ENCODE measurements around the gene TSPEAR.
"Not testable (repeated sequence)": the region's sequence is repeated elsewhere in the genome, so short reads cannot be mapped to it uniquely, and the experiment has no call there.

The TSPEAR gene

GRCh38 chr21:44701541-44701940 lies 9.8 kb downstream of the TSPEAR start:
- ATAC-seq: no peak

DNA sequence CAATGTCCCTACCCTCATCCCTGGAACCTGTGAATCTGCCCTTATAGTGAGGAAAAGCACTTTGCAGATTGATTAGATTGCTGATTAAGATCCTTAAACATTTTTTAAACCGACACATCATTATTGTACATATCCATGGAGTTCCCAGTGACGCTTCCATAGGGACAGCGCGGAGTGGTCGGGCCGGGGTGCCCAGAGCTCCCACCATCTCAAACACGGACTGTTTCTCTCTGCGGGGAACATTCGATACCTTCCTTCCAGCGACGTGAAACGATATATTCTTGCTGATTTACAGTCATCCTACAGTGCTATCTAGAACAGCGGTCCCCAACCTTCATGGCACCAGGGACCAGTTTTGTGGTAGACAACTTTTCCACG lies 10.4 kb downstream of the TSPEAR start:
- no peak for ATAC-seq

- ATAC-seq: no peak
These were observed 11.0 kb downstream of the TSPEAR start for GRCh38 chr21:44700101-44701022.

DNA sequence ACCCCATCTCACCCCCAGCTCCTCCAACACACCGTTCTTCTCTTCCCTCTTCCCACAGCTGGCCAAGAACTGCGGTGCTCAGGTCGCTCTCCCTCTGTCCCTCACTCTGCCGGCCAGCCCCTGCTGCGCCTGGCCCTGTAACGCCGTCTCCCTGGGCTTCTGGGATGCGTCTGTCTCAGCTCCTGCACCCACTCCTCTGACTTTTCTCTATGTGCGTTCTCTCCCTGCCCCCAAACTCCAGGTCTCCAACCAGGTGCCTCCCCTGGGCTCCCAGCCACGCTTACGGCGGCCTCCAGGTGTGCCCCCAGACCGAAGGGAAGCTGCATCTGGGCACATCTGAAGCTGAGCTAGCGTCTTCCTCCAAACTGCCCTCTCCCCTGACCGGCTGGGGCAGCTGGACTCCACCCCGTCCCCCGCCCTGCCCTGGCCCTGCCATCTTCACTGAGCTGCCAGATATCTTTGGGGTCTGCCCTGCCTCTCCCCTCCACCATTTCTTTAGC lies 11.8 kb downstream of the TSPEAR start:
- no peak for ATAC-seq

DNA sequence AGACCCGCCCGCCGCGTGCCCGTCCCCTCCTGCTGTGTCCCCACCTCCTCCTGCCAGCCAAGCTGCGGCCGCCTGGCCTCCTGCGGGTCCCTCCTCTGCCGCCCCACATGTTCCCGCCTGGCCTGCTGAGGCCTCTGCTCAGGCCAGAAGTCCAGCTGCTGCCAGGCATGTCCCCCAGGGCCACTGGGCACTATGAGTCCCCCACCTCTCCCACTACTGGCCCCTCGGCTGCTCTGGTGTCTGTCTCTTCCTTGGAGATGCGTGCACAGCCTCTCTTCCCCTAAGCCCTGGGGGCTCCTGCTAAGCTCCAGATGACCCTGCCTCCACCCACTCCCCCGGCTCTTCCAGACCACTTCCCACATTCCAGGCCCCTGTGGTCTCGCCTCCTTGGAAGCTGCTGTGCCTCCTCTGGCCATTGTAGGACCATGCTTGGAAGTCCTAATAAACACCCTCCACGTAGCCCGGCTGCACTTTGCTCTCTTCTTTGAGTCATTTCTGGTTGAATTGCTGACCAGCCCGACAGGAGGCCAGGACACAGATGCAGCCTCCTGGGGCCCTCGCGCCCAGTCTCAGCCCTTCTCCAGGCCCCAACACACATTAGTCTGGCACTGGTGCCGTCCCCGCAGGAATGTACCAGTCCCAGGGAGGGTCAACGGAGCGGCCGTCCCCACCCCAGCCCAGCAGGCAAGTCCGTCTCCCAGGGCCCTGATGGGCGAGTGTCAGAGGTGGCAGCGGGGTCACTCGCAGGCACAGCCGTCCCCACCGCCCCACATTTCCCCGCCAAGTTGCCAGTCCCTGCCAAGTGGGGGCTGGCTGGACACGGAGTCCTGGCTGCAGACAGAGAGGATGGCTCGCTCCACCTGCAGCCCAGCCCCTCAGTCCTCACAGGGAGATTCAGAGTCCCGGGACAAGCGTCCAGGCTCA lies 13.3 kb downstream of the TSPEAR start:
- no peak for ATAC-seq

- ATAC-seq: not testable (repeated sequence)
These were observed 14.1 kb downstream of the TSPEAR start, which contains the start of gene KRTAP10-12 for GRCh38 chr21:44697172-44697810. KRTAP10-12 (plus strand) TSS chr21:44697172; CDS start chr21:44697202, 30 bp downstream.

DNA sequence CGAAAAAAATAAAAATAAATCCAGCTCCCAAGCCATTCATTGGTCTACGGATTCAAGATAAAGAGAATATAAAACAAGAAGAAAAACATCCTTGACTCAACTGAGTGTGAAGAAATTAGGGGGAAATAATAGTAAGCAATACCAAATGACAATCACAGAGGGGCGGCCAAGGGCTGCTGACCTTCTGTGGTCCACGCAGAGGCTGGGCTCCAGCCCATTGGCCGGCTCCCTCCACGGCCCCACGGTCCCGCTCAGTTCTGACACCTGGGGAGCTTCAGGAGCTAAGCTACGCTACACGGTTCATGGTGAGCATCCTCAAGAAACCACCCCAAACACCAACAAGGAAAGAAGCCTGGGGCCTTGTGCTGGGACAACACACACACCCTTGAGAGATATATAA lies 14.8 kb downstream of the TSPEAR start:
- ATAC-seq: no peak

DNA sequence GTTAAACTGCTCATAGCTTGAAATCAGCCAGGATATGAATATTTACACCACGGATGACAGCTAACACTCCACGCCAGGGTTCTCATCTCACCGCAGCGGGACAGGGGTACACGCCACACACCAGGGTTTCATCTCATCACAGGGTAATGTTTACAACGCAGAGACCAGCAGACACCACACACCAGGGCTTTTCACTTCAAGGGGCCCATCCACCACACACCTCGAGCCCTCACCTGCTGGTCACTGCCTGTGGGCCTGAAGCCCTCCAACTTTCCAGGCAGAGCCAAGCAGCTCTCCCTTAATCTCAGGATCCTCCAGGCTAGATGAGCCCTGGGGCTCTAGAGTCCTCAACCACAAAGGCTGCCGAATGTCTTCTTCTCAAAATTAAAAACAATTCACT lies 15.7 kb downstream of the TSPEAR start:
- ATAC-seq: no peak

DNA sequence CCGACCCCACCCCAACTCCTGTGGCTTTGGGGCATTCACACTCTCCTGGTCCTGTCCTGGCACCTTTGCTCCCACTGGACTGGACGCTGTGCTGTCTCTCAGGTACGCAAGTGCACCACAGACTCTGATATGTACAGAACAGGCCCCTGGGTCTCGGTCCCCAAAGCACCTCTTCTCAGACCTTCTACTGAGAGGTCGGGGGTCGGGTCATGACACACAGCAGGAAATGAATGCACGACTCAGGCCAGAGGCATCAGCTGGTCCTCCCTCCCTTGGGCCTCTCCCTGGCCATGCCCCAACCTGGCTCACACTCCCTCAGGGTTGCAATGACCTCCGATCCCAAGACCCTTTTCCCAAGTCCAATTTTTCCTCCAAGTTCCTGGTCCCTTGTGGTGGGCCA lies 16.2 kb downstream of the TSPEAR start:
- ATAC-seq: no peak

DNA sequence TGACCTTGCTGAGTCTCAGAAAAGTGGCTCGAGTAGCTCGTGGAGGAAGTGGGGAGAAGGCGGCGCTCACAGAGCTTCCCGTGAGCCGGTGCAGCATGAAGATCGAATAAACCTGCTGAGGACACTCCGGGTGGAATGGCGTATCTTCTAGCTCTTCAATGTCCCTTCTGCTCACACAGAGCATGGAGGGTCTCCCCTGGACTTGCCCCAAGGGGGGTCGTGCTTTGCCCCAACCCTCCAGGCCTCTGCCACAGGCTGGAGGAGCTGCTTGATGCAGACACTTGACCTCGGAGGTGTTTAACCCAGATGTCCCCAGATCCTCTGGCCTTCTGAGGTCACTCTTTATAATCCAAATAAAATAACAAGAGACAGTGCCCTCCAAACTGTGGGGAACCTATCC lies 16.6 kb downstream of the TSPEAR start:
- ATAC-seq: no peak

- ATAC-seq: no peak
These were observed 18.4 kb downstream of the TSPEAR start for GRCh38 chr21:44692798-44693512.

- no peak for ATAC-seq
These were observed 19.7 kb downstream of the TSPEAR start for GRCh38 chr21:44691686-44692085.

- ATAC-seq: not testable (repeated sequence)
These were observed 21.6 kb downstream of the TSPEAR start for GRCh38 chr21:44689740-44690139.

DNA sequence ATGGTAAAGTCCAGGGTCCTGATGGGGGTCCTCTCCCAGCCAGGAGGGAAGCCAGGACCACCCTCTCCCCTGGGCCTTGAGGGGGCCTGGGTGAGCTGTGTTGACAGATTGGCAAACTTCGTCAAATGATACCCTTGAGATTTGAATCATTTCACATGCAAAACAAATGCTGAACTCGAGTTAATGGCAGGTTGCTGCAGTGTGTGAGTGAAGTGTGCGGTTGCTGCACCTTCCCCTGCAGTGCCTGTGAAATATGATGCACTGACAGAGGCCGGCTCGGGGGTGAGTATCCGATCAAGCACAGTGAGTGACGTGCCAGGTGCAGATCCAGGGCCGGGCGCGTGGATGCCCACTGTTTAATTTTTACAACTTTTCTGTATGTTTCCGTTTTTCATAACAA lies 23.7 kb downstream of the TSPEAR start:
- no peak for ATAC-seq

DNA sequence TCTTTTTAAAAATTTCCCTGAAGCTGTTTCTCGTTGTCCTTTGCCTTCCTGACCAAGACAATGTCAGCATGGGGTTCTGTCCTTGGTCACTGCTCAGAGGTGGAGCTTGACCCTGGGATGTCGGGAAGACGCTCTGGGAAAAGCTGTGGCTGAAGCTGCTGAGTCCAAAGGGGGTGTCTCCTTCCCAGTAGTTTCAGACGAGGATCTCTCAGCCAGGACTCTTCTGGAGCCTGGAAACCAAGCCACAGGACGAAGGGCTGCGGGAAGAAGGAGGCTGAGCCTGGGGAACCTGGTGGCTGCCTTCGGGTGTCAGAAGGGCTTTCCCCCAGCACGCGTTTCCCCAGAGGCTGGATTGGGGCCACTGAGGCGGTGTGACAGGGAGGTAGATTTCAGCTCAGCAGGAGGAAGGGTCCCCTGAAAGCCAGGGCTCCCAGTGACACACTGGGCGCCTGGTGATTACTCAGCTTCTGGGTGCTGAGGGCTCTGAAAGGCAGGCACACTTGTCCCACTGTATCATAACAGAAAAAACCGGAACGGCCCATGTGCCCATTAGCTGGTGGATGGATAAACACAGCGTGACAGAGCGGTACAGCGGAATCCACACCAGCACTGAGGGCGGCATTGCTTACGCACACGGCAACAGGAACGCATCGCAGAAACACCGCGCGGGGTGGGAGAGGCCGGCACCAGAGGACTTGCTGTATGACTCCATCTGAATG lies 24.4 kb downstream of the TSPEAR start:
- ATAC-seq: no peak

DNA sequence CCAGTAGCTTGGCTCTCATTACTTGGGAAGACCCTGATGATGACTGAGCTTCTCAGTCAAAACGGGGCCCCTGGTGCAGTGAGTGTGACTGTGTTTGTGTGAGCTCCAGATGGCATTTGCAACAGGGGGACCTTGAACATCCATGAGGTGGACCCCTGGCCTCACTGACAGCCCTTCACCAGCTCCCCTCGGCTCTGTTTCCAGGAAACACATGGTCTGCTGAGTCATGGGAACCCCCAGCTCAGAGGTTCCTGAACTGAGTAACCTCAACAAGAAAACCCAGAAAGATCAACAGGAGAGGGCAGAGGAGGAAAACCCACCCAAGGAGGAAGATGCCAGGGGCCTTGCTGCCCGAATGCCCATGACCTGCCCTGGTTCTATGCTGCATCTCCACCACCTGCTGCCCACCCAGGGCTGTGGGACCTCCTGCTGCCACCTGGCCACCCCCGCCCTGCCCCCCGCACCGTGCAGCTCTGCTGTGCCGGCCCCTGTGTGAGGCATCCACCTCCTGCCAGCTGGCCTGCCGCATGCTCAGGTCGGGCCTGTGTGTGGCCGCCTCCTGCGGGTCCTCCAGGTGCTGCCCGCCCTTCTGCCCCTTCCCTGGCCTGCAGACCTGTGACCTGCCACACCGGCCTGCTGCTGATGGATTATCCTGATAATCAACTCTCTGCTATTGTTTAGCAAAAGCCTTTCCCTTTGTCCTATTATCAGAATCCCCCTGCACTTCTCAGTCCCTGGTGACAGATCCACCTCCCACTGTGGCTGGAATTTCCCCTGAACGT lies 25.2 kb downstream of the TSPEAR start:
- no peak for ATAC-seq

DNA sequence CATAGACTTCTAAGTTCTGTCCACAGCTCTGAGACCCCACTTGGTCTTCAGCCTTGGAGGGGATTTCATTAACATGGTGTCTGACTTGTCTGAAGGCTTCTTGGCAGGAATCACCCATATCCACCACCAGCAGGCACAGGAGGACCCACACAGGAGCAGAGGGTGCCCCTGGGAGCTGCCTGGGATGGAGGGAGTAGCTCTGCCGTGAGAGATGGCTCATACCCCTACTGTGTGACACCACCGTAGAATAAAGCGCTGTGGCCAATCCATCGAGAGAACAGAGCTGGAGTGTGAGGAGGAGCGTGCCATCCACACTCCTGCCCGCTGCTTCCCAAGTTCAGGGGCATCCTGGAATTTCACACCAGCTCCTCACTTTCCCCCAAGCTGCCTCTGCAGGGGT lies 26.3 kb downstream of the TSPEAR start:
- ATAC-seq: not testable (repeated sequence)

- no peak for ATAC-seq
These were observed 26.9 kb downstream of the TSPEAR start for GRCh38 chr21:44684483-44684882.

DNA sequence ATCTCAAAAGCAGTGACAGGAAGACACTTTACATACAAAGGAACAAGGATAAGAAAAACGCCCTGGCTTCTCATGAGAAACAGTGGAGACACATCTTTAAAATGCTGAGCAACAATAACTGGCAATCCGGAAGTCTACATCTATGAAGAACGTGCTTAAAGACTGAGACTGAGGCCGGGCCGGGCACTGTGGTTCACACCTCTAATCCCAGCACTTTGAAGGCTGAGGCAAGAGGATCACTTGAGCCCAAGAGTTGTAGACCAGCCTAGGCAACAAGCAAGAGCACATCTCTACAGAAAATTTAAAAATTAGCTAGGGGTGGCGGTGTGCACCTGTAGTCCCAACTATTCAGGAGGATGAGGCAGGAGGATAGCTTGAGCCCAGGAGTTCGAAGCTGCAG lies 27.3 kb downstream of the TSPEAR start:
- no peak for ATAC-seq

DNA sequence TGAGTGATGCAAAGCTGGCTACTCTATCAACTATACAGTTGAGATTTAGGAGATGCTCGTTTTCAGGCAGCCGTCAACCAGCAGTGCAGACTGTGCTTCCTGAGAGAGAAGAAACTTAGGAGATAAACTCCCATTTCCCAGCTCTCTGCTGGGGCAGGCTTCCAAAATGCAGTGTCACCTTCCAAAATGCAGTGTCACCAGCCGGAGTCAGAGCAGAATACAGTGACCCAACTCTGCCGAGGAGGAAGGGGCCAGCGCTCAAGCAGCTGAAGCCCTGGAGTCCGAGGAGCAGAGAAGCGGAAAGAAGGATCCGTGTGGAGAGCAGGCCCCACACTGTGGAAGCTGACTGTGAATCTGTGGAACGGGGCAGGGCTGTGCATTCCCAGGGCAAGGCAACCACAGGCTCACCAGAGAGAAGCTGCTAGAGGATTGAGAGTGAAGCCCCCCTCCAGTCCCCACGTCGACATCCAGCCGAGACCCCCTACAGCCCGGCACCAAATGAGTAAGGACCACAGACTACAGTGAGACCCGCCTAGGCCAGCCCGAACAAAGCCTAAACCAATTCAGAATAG lies 28.7 kb downstream of the TSPEAR start:
- ATAC-seq: no peak

Data from activated CD4-positive, CD25-positive, alpha-beta regulatory T cell treated with anti-CD3 and anti-CD28 coated beads, Interleukin-2, amount 50 U/mL, for 24 hours (primary cell).